Endothelial cell of umbilical vein (primary cell): ENCODE measurements around the gene ACBD6. TPM values are rescaled to one million over a fixed set of nuclear protein-coding genes. Genes with fewer than 3 reads are reported as not detected.

Source experiments
- BruUV-seq: library from RNA; stranded (reverse); fragments of 400-500 nt; replicated peaks from 2 replicates; lab custom pipeline; 2021; lab: Mats Ljungman, UMichigan
- CTCF ChIA-PET: fragments of 300-600, 350-600 bp; sonication (Branson Sonifier 250); formaldehyde crosslinking; loops from one replicate; lab custom pipeline; 2021; ENCODE audit warnings: antibody characterized with exemption, inconsistent platforms; lab: Charles Lee
- POLR2A ChIA-PET: fragments of 300-600, 350-600 bp; sonication (Branson Sonifier 250); formaldehyde crosslinking; loops from one replicate; lab custom pipeline; 2021; ENCODE audit warnings: antibody characterized with exemption, inconsistent platforms; lab: Charles Lee
- DNase-seq: peaks from one replicate; pipeline ENCODE4 v3.0.0-alpha.2; 2011; ENCODE audit warnings: low read depth, low spot score
- FAIRE-seq: peaks from 2 replicates; lab custom pipeline; 2011; peaks lifted over from hg19 to GRCh38; lab: Jason Lieb, UNC
- H2AFZ ChIP-seq: 2 replicates; pipeline ENCODE4 v1.6.0; 2012; ENCODE audit warnings: low read depth, low read length, control low read depth, inconsistent platforms
- H3K27ac ChIP-seq: 2 replicates; pipeline ENCODE4 v1.5.1; 2011; ENCODE audit warnings: low read depth, mild to moderate bottlenecking, control low read depth, low read length, moderate library complexity; ENCODE audit not compliant: insufficient read depth
- H3K27me3 ChIP-seq, 2 experiments: 2 replicates each; pipeline versions ENCODE4 v1.6.0 to v1.6.1; 2011; ENCODE audit warnings: low read length in 2 of 2, mixed read lengths in 1 of 2; ENCODE audit not compliant: control insufficient read depth in 2 of 2, insufficient read depth in 2 of 2
- H3K36me3 ChIP-seq, 2 experiments: 2 replicates in 1 of 2; 3 replicates in 1 of 2; pipeline ENCODE4 v1.5.1; 2011; ENCODE audit warnings: low read length in 2 of 2, mild to moderate bottlenecking in 1 of 2, moderate library complexity in 1 of 2; ENCODE audit not compliant: control insufficient read depth in 2 of 2, insufficient read depth in 2 of 2; ENCODE audit errors: extremely low read depth in 1 of 2
- H3K4me1 ChIP-seq: 3 replicates; pipeline ENCODE4 v1.5.1; 2011; ENCODE audit warnings: mild to moderate bottlenecking, low read length; ENCODE audit not compliant: control insufficient read depth, insufficient read depth; ENCODE audit errors: extremely low read depth
- H3K4me2 ChIP-seq: 2 replicates; pipeline ENCODE4 v1.6.1; 2011; ENCODE audit warnings: low read length, control low read depth, mixed read lengths; ENCODE audit not compliant: insufficient read depth
- H3K4me3 ChIP-seq, 3 experiments: fragments of 200-600 bp in 1 of 3; sonication (generic), shearing (Covaris generic) in 1 of 3; replicated peaks in 1 of 3; 2 replicates each; pipeline ENCODE4 v1.5.1; 2011 to 2016; ENCODE audit warnings: control low read depth in 3 of 3, low read length in 3 of 3, mild to moderate bottlenecking in 2 of 3, inconsistent platforms in 1 of 3, low read depth in 1 of 3, moderate library complexity in 1 of 3; ENCODE audit not compliant: insufficient read depth in 1 of 3
- H3K79me2 ChIP-seq: 2 replicates; pipeline ENCODE4 v1.6.0; 2012; ENCODE audit warnings: low read length, inconsistent platforms; ENCODE audit not compliant: control insufficient read depth, insufficient read depth
- H3K9ac ChIP-seq: replicated peaks from 2 replicates; pipeline ENCODE3; 2011; ENCODE audit warnings: low read length, control low read depth; ENCODE audit not compliant: insufficient read depth; ENCODE audit errors: extremely low read depth
- H3K9me1 ChIP-seq: replicated peaks from 3 replicates; pipeline ENCODE4 v1.6.0; 2011; ENCODE audit warnings: mild to moderate bottlenecking, low read length; ENCODE audit not compliant: control insufficient read depth, insufficient read depth; ENCODE audit errors: extremely low read depth
- H3K9me3 ChIP-seq: replicated peaks from 2 replicates; pipeline ENCODE4 v1.5.1; 2012; ENCODE audit warnings: low read length, inconsistent platforms; ENCODE audit not compliant: control insufficient read depth, insufficient read depth
- H4K20me1 ChIP-seq: replicated peaks from 2 replicates; pipeline ENCODE3; 2011; ENCODE audit warnings: mild to moderate bottlenecking, low read length; ENCODE audit not compliant: control insufficient read depth, insufficient read depth; ENCODE audit errors: extremely low read depth
- EZH2 ChIP-seq: IDR thresholded peaks from 2 replicates; pipeline ENCODE4 v1.6.1; 2012; ENCODE audit warnings: borderline replicate concordance, low read depth, mild to moderate bottlenecking, moderate library complexity, low read length, inconsistent platforms; ENCODE audit not compliant: severe bottlenecking
- FOS ChIP-seq: IDR thresholded peaks from 2 replicates; pipeline ENCODE4 v1.6.1; 2011; ENCODE audit warnings: mild to moderate bottlenecking, low read length, moderate library complexity, borderline replicate concordance; ENCODE audit not compliant: insufficient read depth
- GATA2 ChIP-seq: IDR thresholded peaks from 2 replicates; pipeline ENCODE4 v1.7.0; 2011; ENCODE audit warnings: low read depth, mild to moderate bottlenecking, moderate library complexity, mixed read lengths, low read length; ENCODE audit not compliant: insufficient read length, insufficient read depth
- JUN ChIP-seq: IDR thresholded peaks from 2 replicates; pipeline ENCODE4 v1.6.1; 2011; ENCODE audit warnings: borderline replicate concordance, low read depth; ENCODE audit not compliant: insufficient read length, insufficient read depth
- MYC ChIP-seq: IDR thresholded peaks from one replicate; pipeline ENCODE4 v1.6.1; 2011; ENCODE audit warnings: mild to moderate bottlenecking, low read depth, low read length
- POLR2A ChIP-seq: IDR thresholded peaks from 2 replicates; pipeline ENCODE4 v1.6.1; 2012; ENCODE audit warnings: low read depth, mild to moderate bottlenecking, control low read depth, low read length
- POLR2AphosphoS5 ChIP-seq: IDR thresholded peaks from 2 replicates; pipeline ENCODE4 v1.6.1; 2012; ENCODE audit warnings: low read depth, mild to moderate bottlenecking, control low read depth, low read length, moderate library complexity; ENCODE audit not compliant: insufficient read depth
- dilution Hi-C: fragments of 300-500 bp; cut with MboI; formaldehyde crosslinking; loops from one replicate; pipeline ENCODE4 v1.15.0; 2019; ENCODE audit warnings: low sequenced_read_pairs; ENCODE audit not compliant: extremely low pct_ligation_motif_present
- intact Hi-C: fragments of 100-400 bp; cut with micrococcal nuclease; formaldehyde crosslinking; loops from one replicate; pipeline ENCODE4 v1.10.0; 2022
- polyA plus RNA-seq, 4 experiments: library from polyadenylated mRNA; depleted of rRNA in 3 of 4; stranded (reverse) in 3 of 4; unstranded in 1 of 4; fragments of >200 nt; gene quantifications; 2 replicates each; pipeline versions ENCODE4 v1.2.1 to v1.2.3, GENCODE V29; 2011 to 2012; ENCODE audit warnings: missing spikeins in 1 of 4
- total RNA-seq: library from RNA; stranded (reverse); gene quantifications from 2 replicates; pipeline ENCODE4 v1.2.3, GENCODE V29; 2021
- TF ChIP-seq, protein P1 (sequence below): IDR thresholded peaks from 2 replicates; pipeline ENCODE4 v1.6.1; 2011; ENCODE audit not compliant: insufficient read depth, insufficient read length
- TF ChIP-seq, protein P2 (sequence below), 2 donors: IDR thresholded peaks; 1 replicate in 1 of 2; 2 replicates in 1 of 2; pipeline ENCODE4 v1.5.1; 2011; ENCODE audit warnings: low read length in 2 of 2, mild to moderate bottlenecking in 2 of 2, moderate library complexity in 2 of 2, control low read depth in 1 of 2, inconsistent platforms in 1 of 2, low read depth in 1 of 2; ENCODE audit not compliant: insufficient read depth in 1 of 2; ENCODE audit errors: extremely low read depth in 1 of 2

The ACBD6 gene
- total and polyA plus RNA-seq, 2 donors (not counting 3 experiments of a cell fraction or from before 2014, with no cell fraction given) = 55.6 to 56.4 TPM

DNA sequence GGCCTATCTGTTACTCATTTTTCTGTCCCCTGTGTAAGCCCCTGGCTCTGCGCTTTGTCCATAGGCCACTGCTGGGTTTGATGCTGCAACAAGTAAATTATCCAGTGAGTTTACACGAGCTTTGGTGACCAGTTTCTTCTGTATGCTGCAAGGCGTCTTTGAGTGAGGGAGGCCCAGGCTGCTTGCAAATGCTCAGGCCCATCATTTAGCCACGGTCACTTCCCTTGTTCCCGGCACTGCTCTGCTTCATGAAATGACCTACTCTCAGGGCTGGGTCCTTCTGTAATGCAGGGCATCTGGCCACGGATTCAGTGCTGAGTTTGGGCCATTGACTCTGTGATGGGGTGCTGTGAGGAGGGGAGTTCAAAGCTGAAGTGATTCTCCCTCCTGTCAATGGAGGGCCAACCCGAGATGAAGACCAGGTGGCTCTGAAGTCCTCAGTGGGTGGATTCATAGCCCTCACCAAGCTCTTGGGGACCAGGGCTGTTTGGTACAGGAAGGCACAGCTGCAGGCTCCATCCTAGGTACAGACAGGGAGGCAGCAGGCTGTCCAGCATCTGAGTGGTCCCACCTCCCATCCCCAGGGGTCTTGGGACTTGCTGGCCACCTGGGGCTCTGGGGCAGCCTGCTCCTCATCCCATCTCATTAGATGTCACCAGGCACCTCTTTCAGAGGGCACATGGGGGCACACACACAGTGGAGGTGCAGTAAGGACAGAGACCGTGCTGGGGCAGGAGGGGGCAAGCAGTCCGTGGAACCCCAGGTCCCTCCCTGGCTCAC, 250.7 kb downstream of the ACBD6 start:
- no peaks in the 10 kb centered on the region for H3K4me1 ChIP-seq
- intact Hi-C loops = loop anchor here (1.0 kb wide), 4 partner anchors 63 to 231 kb away; no protein-coding TSS in a partner anchor

DNA sequence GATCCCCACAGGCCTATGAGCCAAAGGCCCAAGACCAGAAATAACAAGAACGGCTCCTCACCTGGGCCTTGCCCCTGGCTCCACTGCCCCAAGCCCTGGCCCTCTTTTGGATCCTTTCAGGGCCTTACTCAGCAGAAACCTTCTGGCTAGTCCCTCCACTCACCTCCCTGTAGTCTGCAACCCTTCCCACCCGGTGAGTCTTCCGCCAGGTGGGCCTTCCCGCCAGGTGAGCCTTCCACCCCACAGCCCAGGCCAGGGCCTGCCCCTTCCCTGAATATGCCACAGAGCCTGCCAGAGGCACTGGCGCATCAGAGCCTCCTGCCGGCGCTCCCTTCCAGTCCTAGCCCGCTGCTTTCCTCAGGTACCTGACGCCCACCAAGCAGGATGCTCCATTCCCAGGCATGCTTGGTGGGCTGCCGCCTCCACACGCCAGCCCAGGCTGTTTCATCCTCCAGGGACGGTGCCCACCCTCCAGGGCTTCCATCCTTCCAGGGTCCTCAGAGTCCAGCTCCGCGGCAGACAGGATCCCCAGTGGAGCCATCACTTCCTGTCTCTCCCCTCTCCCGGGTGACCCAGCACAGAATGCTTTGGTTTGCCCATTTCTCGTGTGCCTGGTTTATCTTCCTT, 251.4 kb downstream of the ACBD6 start:
- CTCF ChIA-PET = interaction anchor here (1.2 to 6.1 kb wide), 5 partner anchors 9 to 176 kb away, joined by 3 to 121 read pairs (median 15); no protein-coding TSS in a partner anchor
- dilution Hi-C loops = no loop called here
- no peak for TF ChIP-seq EZH2
- TF ChIP-seq, protein P1, sequence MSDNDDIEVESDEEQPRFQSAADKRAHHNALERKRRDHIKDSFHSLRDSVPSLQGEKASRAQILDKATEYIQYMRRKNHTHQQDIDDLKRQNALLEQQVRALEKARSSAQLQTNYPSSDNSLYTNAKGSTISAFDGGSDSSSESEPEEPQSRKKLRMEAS = no peak
- TF ChIP-seq MYC = no peak
- TF ChIP-seq FOS = no peak
- no peak for TF ChIP-seq JUN
- no peak for TF ChIP-seq GATA2
- TF ChIP-seq, protein P2, sequence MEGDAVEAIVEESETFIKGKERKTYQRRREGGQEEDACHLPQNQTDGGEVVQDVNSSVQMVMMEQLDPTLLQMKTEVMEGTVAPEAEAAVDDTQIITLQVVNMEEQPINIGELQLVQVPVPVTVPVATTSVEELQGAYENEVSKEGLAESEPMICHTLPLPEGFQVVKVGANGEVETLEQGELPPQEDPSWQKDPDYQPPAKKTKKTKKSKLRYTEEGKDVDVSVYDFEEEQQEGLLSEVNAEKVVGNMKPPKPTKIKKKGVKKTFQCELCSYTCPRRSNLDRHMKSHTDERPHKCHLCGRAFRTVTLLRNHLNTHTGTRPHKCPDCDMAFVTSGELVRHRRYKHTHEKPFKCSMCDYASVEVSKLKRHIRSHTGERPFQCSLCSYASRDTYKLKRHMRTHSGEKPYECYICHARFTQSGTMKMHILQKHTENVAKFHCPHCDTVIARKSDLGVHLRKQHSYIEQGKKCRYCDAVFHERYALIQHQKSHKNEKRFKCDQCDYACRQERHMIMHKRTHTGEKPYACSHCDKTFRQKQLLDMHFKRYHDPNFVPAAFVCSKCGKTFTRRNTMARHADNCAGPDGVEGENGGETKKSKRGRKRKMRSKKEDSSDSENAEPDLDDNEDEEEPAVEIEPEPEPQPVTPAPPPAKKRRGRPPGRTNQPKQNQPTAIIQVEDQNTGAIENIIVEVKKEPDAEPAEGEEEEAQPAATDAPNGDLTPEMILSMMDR (IDR thresholded peaks at IDR 0.05; ENCODE audit: extremely low read depth in 1 of 2, insufficient read depth in 1 of 2, low read depth in 1 of 2, low read length in 2 of 2) = no peak

More for the DNA sequence above, 250.7 kb downstream of the ACBD6 start:
- dilution Hi-C loops = no loop called here
- Histone ChIP-seq H3K27me3 (peaks cover 0 to 2% of the 10 kb centered on the region in 2 experiments), H3K4me2 (no peak overlapping the region), H3K27ac (no peak overlapping the region), H2AFZ (no peak overlapping the region), H4K20me1 (no peaks in the 10 kb centered on the region), H3K36me3 (no peaks in the 10 kb centered on the region), H3K9me3 (no peaks in the 10 kb centered on the region), H3K4me3 (no peak overlapping the region), H3K9ac (no peak overlapping the region), H3K79me2 (no peaks in the 10 kb centered on the region), H3K9me1 (no peaks in the 10 kb centered on the region)
- CTCF ChIA-PET = interaction anchor here (1.2 to 6.1 kb wide), 16 partner anchors 10 to 232 kb away, joined by 3 to 121 read pairs (median 13); no protein-coding TSS in a partner anchor
- TF ChIP-seq POLR2A (no peak), GATA2 (no peak), FOS (no peak), JUN (no peak), POLR2AphosphoS5 (no peak)
- TF ChIP-seq, protein P1 = no peak
- POLR2A ChIA-PET = no interaction called here
- BruUV-seq = no TSS peak
- DNase-seq (no peak), FAIRE-seq (no peak)

More for the DNA sequence above, 251.4 kb downstream of the ACBD6 start:
- no peaks in the 10 kb centered on the region for H3K9me3 ChIP-seq
- intact Hi-C loops = no loop called here
- H3K4me3 ChIP-seq = no peak overlapping the region
- H3K36me3 ChIP-seq = no peaks in the 10 kb centered on the region
- no peak for FAIRE-seq
- no peaks in the 10 kb centered on the region for H3K4me1 ChIP-seq
- no peaks in the 10 kb centered on the region for H3K79me2 ChIP-seq
- no peak overlapping the region for H2AFZ ChIP-seq
- H3K27ac ChIP-seq = no peak overlapping the region
- H3K4me2 ChIP-seq = no peak overlapping the region
- DNase-seq = no peak
- no peaks in the 10 kb centered on the region for H3K9me1 ChIP-seq
- H3K27me3 ChIP-seq = peaks cover 0 to 2% of the 10 kb centered on the region in 2 experiments
- BruUV-seq = no TSS peak
- H3K9ac ChIP-seq = no peak overlapping the region
- POLR2A ChIA-PET = no interaction called here
- H4K20me1 ChIP-seq = no peaks in the 10 kb centered on the region
